Measurements from ENCODE around the gene MYOG.

DNA sequence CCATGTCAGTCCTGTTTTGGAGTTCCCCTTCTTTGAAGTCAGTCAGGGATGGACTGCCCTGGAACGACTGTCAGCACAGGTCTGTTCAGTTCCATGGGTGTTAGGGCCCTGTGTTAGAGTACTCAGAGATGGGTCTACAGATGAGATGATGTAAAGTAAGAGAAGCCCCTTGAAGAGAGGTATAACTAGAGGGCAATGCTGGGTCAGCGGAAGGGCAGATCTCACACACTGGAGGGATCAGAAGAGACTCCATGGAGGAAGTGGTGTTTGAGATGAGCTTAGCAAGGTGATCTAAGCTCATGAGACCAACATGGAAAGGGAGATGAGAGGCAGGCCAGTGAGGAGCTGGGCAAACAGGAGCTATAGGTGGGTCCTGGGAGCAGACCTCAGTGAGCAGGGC, 51.9 kb downstream of the MYOG start:
- TF ChIP-seq, protein P1, sequence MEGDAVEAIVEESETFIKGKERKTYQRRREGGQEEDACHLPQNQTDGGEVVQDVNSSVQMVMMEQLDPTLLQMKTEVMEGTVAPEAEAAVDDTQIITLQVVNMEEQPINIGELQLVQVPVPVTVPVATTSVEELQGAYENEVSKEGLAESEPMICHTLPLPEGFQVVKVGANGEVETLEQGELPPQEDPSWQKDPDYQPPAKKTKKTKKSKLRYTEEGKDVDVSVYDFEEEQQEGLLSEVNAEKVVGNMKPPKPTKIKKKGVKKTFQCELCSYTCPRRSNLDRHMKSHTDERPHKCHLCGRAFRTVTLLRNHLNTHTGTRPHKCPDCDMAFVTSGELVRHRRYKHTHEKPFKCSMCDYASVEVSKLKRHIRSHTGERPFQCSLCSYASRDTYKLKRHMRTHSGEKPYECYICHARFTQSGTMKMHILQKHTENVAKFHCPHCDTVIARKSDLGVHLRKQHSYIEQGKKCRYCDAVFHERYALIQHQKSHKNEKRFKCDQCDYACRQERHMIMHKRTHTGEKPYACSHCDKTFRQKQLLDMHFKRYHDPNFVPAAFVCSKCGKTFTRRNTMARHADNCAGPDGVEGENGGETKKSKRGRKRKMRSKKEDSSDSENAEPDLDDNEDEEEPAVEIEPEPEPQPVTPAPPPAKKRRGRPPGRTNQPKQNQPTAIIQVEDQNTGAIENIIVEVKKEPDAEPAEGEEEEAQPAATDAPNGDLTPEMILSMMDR (IDR thresholded peaks at IDR 0.05 in 4 of 5, conservative IDR thresholded peaks at IDR 0.05 in 1 of 5) = no peak
- no peak for TF ChIP-seq POLR2A (IDR thresholded peaks at IDR 0.05)
